GM12878 (cell line): ENCODE results near the gene MT1B. TPM values are rescaled to one million over a fixed set of nuclear protein-coding genes. Genes with fewer than 3 reads are reported as not detected.

Source experiments
- ATAC-seq: fragments of 200-7000 bp; cut with Tn5 transposase; 3 replicates; pipeline ENCODE4 v1.9.1; 2020; ENCODE audit warnings: mild to moderate bottlenecking, moderate library complexity
- Bru-seq: library from RNA; stranded (reverse); fragments of 400-500 nt; gene quantifications from one replicate; lab custom pipeline; 2021; lab: Mats Ljungman, UMichigan
- BruChase-seq, 2 experiments: library from RNA; stranded (reverse); fragments of 400-500 nt; gene quantifications; one replicate each; lab custom pipeline; 2021; lab: Mats Ljungman, UMichigan
- BruUV-seq: library from RNA; stranded (reverse); fragments of 400-500 nt; replicated peaks from 2 replicates; lab custom pipeline; 2021; lab: Mats Ljungman, UMichigan
- CTCF ChIA-PET: fragments of 300-600 bp; sonication (Branson Sonifier 250); formaldehyde crosslinking; extraction: SDS; loops from one replicate; lab custom pipeline; 2021; ENCODE audit warnings: inconsistent platforms; lab: Yijun Ruan, JAX
- POLR2A ChIA-PET: fragments of 350-600 bp; formaldehyde crosslinking; extraction: SDS; loops from one replicate; lab custom pipeline; 2021; ENCODE audit warnings: inconsistent platforms; lab: Charles Lee
- RAD21 ChIA-PET: fragments of 300-600 bp; sonication (Branson Sonifier 250); formaldehyde crosslinking; loops from one replicate; lab custom pipeline; 2023; ENCODE audit warnings: antibody characterized with exemption; ENCODE audit not compliant: unreplicated experiment; lab: Charles Lee
- SMC1A ChIA-PET: fragments of 300-600 bp; sonication (Branson Sonifier 250); formaldehyde crosslinking; loops from one replicate; lab custom pipeline; 2023; ENCODE audit not compliant: unreplicated experiment, uncharacterized antibody; lab: Charles Lee
- DNase-seq: peaks from one replicate; pipeline ENCODE4 v3.0.0-alpha.2; 2011; ENCODE audit warnings: low read depth, low spot score
- FAIRE-seq: peaks from 3 replicates; lab custom pipeline; 2011; peaks lifted over from hg19 to GRCh38; lab: Jason Lieb, UNC
- H2AFZ ChIP-seq: 2 replicates; pipeline ENCODE4 v1.6.0; 2011; ENCODE audit warnings: low read depth, low read length, control low read depth; ENCODE audit not compliant: control insufficient read depth
- H3K27ac ChIP-seq: 2 replicates; pipeline ENCODE4 v1.5.1; 2011; ENCODE audit warnings: control low read depth; ENCODE audit not compliant: control insufficient read depth, insufficient read depth
- H3K27me3 ChIP-seq, 2 experiments: replicated peaks in 1 of 2; 2 replicates each; pipeline versions ENCODE4 v1.6.0 to v1.6.1; 2011; ENCODE audit warnings: low read length in 1 of 2; ENCODE audit not compliant: control insufficient read depth in 2 of 2, insufficient read depth in 2 of 2
- H3K36me3 ChIP-seq, 2 experiments: 2 replicates each; pipeline ENCODE4 v1.5.1; 2011; ENCODE audit warnings: low read length in 1 of 2; ENCODE audit not compliant: control insufficient read depth in 2 of 2, insufficient read depth in 2 of 2
- H3K4me1 ChIP-seq: 2 replicates; pipeline ENCODE4 v1.6.1; 2011; ENCODE audit warnings: mild to moderate bottlenecking, low read length, moderate library complexity, mixed read lengths; ENCODE audit not compliant: control insufficient read depth, insufficient read depth
- H3K4me2 ChIP-seq: 2 replicates; pipeline ENCODE4 v1.6.0; 2011; ENCODE audit warnings: control low read depth; ENCODE audit not compliant: control insufficient read depth, insufficient read depth
- H3K4me3 ChIP-seq: fragments of 200-600 bp; sonication (generic); 2 replicates; pipeline ENCODE4 v1.5.1; 2016
- H3K79me2 ChIP-seq: 2 replicates; pipeline ENCODE4 v1.6.0; 2011; ENCODE audit warnings: low read length; ENCODE audit not compliant: control insufficient read depth, insufficient read depth
- H3K9ac ChIP-seq: 2 replicates; pipeline ENCODE4 v1.8.0; 2011; ENCODE audit warnings: low read length, control low read depth, mixed read lengths; ENCODE audit not compliant: control insufficient read depth, insufficient read depth
- H3K9me3 ChIP-seq: replicated peaks from 3 replicates; pipeline ENCODE4 v1.5.1; 2011; ENCODE audit warnings: mild to moderate bottlenecking, low read length; ENCODE audit not compliant: control insufficient read depth, insufficient read depth
- H4K20me1 ChIP-seq: 2 replicates; pipeline ENCODE4 v1.6.0; 2011; ENCODE audit not compliant: control insufficient read depth, insufficient read depth
- BACH1 ChIP-seq: fragments of 450-650 bp; IDR thresholded peaks from 2 replicates; pipeline ENCODE4 v1.6.1; 2017; ENCODE audit warnings: mild to moderate bottlenecking, borderline replicate concordance
- CHD2 ChIP-seq: IDR thresholded peaks from 2 replicates; pipeline ENCODE4 v1.6.1; 2011; ENCODE audit warnings: low read depth, low read length, improper control_type of control experiment, borderline replicate concordance
- DPF2 ChIP-seq: fragments of 450-650 bp; IDR thresholded peaks from 2 replicates; pipeline ENCODE4 v1.6.1; 2017; ENCODE audit warnings: mild to moderate bottlenecking
- HDAC6 ChIP-seq: fragments of 200-600 bp; sonication (generic); IDR thresholded peaks from one replicate; pipeline ENCODE4 v1.8.0; 2017; ENCODE audit warnings: antibody characterized with exemption; ENCODE audit not compliant: unreplicated experiment
- IKZF1 ChIP-seq: fragments of 450-650 bp; conservative IDR thresholded peaks from 2 replicates; pipeline ENCODE4 v1.6.1; 2017; ENCODE audit warnings: antibody characterized with exemption, mild to moderate bottlenecking
- IRF4 ChIP-seq: IDR thresholded peaks from 2 replicates; pipeline ENCODE4 v1.6.1; 2011; ENCODE audit warnings: low read depth, low read length
- MLLT1 ChIP-seq: fragments of 450-650 bp; IDR thresholded peaks from 2 replicates; pipeline ENCODE4 v1.6.1; 2016; ENCODE audit warnings: mild to moderate bottlenecking
- PBX3 ChIP-seq: IDR thresholded peaks from 2 replicates; pipeline ENCODE4 v1.6.1; 2011; ENCODE audit warnings: mild to moderate bottlenecking, low read depth, low read length, moderate library complexity; ENCODE audit not compliant: insufficient replicate concordance
- POLR2A ChIP-seq: IDR thresholded peaks from 2 replicates; pipeline ENCODE4 v1.6.1; 2011; ENCODE audit warnings: low read depth, mild to moderate bottlenecking, low read length
- POLR2AphosphoS2 ChIP-seq: IDR thresholded peaks from 2 replicates; pipeline ENCODE4 v1.6.1; 2011; ENCODE audit warnings: low read depth, mild to moderate bottlenecking, low read length, improper control_type of control experiment, moderate library complexity
- RELB ChIP-seq: fragments of 450-650 bp; IDR thresholded peaks from 2 replicates; pipeline ENCODE4 v1.6.1; 2017; ENCODE audit warnings: low read depth, mild to moderate bottlenecking, moderate library complexity
- SUZ12 ChIP-seq: fragments of 200-600 bp; sonication (generic); IDR thresholded peaks from one replicate; pipeline ENCODE4 v1.6.1; 2018; ENCODE audit warnings: antibody characterized with exemption, mild to moderate bottlenecking; ENCODE audit not compliant: unreplicated experiment
- TARDBP ChIP-seq: IDR thresholded peaks from 2 replicates; pipeline ENCODE4 v1.6.1; 2016; ENCODE audit warnings: borderline replicate concordance
- WGBS: methylation state at CpG from one replicate; pipeline ENCODE4 v1.1.6; 2016; ENCODE audit warnings: low lambda C conversion rate; ENCODE audit not compliant: insufficient replicate concordance, insufficient coverage; ENCODE audit errors: missing lambda C conversion rate; 5-methylcytosine and 5-hydroxymethylcytosine counted together
- in situ Hi-C: fragments of 300-500 bp; cut with MboI; formaldehyde crosslinking; loops from 9 replicates; pipeline ENCODE4 v1.14.3; 2018; ENCODE audit warnings: mixed read lengths
- intact Hi-C: fragments of 100-400 bp; cut with micrococcal nuclease; formaldehyde crosslinking; loops from one replicate; pipeline ENCODE4 v1.14.2; 2022; ENCODE audit not compliant: unreplicated experiment
- long read RNA-seq, 2 experiments: library from polyadenylated mRNA; unstranded; transcript quantifications; one replicate each; pipeline ENCODE4 v2.0.0, GENCODE V29; 2019 to 2020
- polyA minus RNA-seq, 3 experiments: library from RNA; depleted of rRNA, polyadenylated mRNA; stranded (reverse); fragments of >200 nt; gene quantifications; 2 replicates each; pipeline ENCODE4 v1.2.3, GENCODE V29; 2011
- polyA plus RNA-seq, 11 experiments: library from polyadenylated mRNA; depleted of rRNA in 4 of 11; unstranded in 6 of 11; stranded (reverse) in 5 of 11; fragments of >200 nt; fragmentation: Nextera tagmentation in 4 of 11; fragmentation: Illumina TruSeq in 1 of 11; extraction: Ambion mirVana in 4 of 11; extraction: Trizol in 1 of 11; gene quantifications; 1 replicate in 1 of 11; 2 replicates in 10 of 11; pipeline versions ENCODE4 v1.2.1 to v1.2.3, GENCODE V29; 2011 to 2016; ENCODE audit warnings: inconsistent platforms in 2 of 11, missing spikeins in 2 of 11, low read depth in 1 of 11
- total RNA-seq, 4 experiments: library from RNA; depleted of rRNA in 3 of 4; stranded (reverse); fragments of >200 nt in 3 of 4; fragmentation: Illumina TruSeq in 1 of 4; extraction: Trizol in 1 of 4; gene quantifications; 2 replicates each; pipeline versions ENCODE4 v1.2.1 to v1.2.3, GENCODE V29; 2013 to 2021

The MT1B gene
- total RNA-seq (2013; cell fraction: nucleolus; rRNA removed) = not detected in 2 replicates
- not detected in 2 replicates for total RNA-seq (2014; rRNA removed)
- not detected in 2 replicates for total RNA-seq (2014; rRNA removed; fragmentation: Illumina TruSeq; extraction: Trizol)
- total RNA-seq (2021) = not detected in 2 replicates
- not detected for polyA plus RNA-seq (2011; ENCODE audit: low read depth)
- polyA plus RNA-seq (2011; rRNA removed) = not detected in 2 replicates
- polyA plus RNA-seq (2011; cell fraction: cytosol; rRNA removed) = not detected in 2 replicates
- polyA plus RNA-seq (2011; cell fraction: nucleus; rRNA removed) = not detected in 2 replicates
- not detected in 2 replicates for polyA plus RNA-seq (2012)
- polyA plus RNA-seq (2014; fragmentation: Illumina TruSeq; extraction: Trizol) = not detected in 2 replicates
- not detected for polyA plus RNA-seq (2014; fragmentation: Nextera tagmentation; extraction: Ambion mirVana)
- not detected in 2 replicates for polyA plus RNA-seq (2014; rRNA removed)
- not detected for polyA plus RNA-seq (2016; fragmentation: Nextera tagmentation; extraction: Ambion mirVana)
- polyA minus RNA-seq (2011; rRNA and poly(A)+ RNA removed) = not detected in 2 replicates
- polyA minus RNA-seq (2011; cell fraction: cytosol; rRNA and poly(A)+ RNA removed) = not detected in 2 replicates
- polyA minus RNA-seq (2011; cell fraction: nucleus; rRNA and poly(A)+ RNA removed) = not detected in 2 replicates
- not detected for Bru-seq, nascent RNA
- BruChase-seq, experiment 1, labeled RNA remaining after a 6-hour chase = not detected
- not detected for BruChase-seq, experiment 2, labeled RNA remaining after a 2-hour chase
- long read RNA-seq, experiment 1 = 0 reads
- long read RNA-seq, experiment 2 = 0 reads

GRCh38 chr16:56651586-56651985 lies at the start of gene MT1B:
MT1B (plus strand) TSS chr16:56651886; CDS start chr16:56651954, 68 bp downstream.
- no peak within 1 kb of the TSS for H3K4me3 ChIP-seq
- H2AFZ ChIP-seq = no peak within 1 kb of the TSS
- no peak for FAIRE-seq
- DNase-seq = no peak
- TF ChIP-seq CHD2 = no peak
- no peak for TF ChIP-seq POLR2A
- no peak for TF ChIP-seq DPF2
- no peak for TF ChIP-seq MLLT1
- TF ChIP-seq RELB = no peak
- TF ChIP-seq HDAC6 = no peak
- no peak for TF ChIP-seq BACH1
- no peak for TF ChIP-seq IKZF1
- no peak for TF ChIP-seq SUZ12
- TF ChIP-seq PBX3 = no peak
- no peak for TF ChIP-seq TARDBP
- no peak for TF ChIP-seq POLR2AphosphoS2
- TF ChIP-seq IRF4 = no peak
- WGBS = 16% methylated on average over 6 of the region's 7 CpGs
- RAD21 ChIA-PET = no interaction called here
- POLR2A ChIA-PET = no interaction called here
- peaks cover 3 to 6% of the 10 kb centered on the region in 2 experiments for H3K27me3 ChIP-seq
- no peaks in the 10 kb centered on the region for H3K4me1 ChIP-seq
- H3K9ac ChIP-seq = no peak within 1 kb of the TSS
- no peaks in the 10 kb centered on the region for H3K79me2 ChIP-seq
- intact Hi-C loops = no loop called here
- no peak for ATAC-seq
- in situ Hi-C loops = no loop called here
- CTCF ChIA-PET = no interaction called here
- no peaks in the 10 kb centered on the region for H4K20me1 ChIP-seq
- no peaks in the 10 kb centered on the region for H3K9me3 ChIP-seq
- SMC1A ChIA-PET = no interaction called here
- H3K4me2 ChIP-seq = no peak within 1 kb of the TSS
- H3K27ac ChIP-seq = no peak within 1 kb of the TSS
- no TSS peak for BruUV-seq
- no peaks in the 10 kb centered on the region for H3K36me3 ChIP-seq
